IPS-20b (cell line): ENCODE results near the gene DCDC2.
"Not testable (repeated sequence)": the region's sequence is repeated elsewhere in the genome, so short reads cannot be mapped to it uniquely, and the experiment has no call there.

Experiments
- H3K27ac ChIP-seq: one replicate; pipeline ENCODE4 v1.5.1; 2013; ENCODE audit warnings: low read length
- H3K27me3 ChIP-seq: 2 replicates; pipeline ENCODE4 v1.6.1; 2013; ENCODE audit warnings: mild to moderate bottlenecking, low read length, inconsistent platforms; ENCODE audit not compliant: insufficient read depth
- H3K36me3 ChIP-seq: 2 replicates; pipeline ENCODE4 v1.6.1; 2013; ENCODE audit warnings: low read depth, mild to moderate bottlenecking, inconsistent platforms, low read length, moderate library complexity; ENCODE audit not compliant: insufficient read depth
- H3K4me1 ChIP-seq: 2 replicates; pipeline ENCODE4 v1.6.1; 2013; ENCODE audit warnings: mild to moderate bottlenecking, control low read depth, inconsistent platforms, low read length, moderate library complexity; ENCODE audit not compliant: insufficient read depth
- H3K4me3 ChIP-seq: 2 replicates; pipeline ENCODE4 v1.5.1; 2013; ENCODE audit warnings: mild to moderate bottlenecking, low read length, inconsistent platforms
- H3K9ac ChIP-seq: 2 replicates; pipeline ENCODE4 v1.6.1; 2013; ENCODE audit warnings: low read depth, mild to moderate bottlenecking, inconsistent platforms, low read length, moderate library complexity
- H3K9me3 ChIP-seq: 2 replicates; pipeline ENCODE4 v1.6.1; 2013; ENCODE audit warnings: mild to moderate bottlenecking, low read depth, low read length, inconsistent platforms; ENCODE audit not compliant: insufficient read depth

The DCDC2 gene

DNA sequence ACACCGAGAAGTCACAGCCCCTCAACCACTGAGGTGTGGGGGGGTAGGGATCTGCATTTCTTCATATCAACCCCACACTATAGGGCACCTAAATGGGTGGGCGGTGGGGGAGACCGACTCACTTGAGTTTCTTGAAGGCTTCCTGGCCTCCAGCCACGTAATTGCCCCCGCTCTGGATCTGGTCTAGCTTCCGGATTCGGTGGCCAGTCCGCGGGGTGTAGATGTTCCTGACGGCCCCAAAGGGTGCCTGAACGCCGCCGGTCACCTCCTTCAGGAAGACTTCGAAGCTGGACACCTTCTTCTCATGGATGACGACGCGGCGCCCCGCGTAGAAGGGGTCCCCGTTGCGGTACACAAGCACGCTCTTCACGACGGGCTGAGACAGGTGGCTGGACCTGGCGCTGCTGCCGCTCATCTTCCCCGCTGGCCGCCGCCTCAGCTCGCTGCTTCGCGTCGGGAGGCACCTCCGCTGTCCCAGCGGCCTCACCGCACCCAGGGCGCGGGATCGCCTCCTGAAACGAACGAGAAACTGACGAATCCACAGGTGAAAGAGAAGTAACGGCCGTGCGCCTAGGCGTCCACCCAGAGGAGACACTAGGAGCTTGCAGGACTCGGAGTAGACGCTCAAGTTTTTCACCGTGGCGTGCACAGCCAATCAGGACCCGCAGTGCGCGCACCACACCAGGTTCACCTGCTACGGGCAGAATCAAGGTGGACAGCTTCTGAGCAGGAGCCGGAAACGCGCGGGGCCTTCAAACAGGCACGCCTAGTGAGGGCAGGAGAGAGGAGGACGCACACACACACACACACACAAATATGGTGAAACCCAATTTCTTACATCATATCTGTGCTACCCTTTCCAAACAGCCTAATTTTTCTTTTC, at the start of gene DCDC2:
TSS of gene DCDC2 (minus strand) at position 724 of the 883 bp plus-strand sequence. CDS start at position 415, 309 bp downstream.
- H3K27me3 ChIP-seq: peaks cover 24% of the 10 kb centered on the region
- peaks cover 4% of the 10 kb centered on the region; the same call in 1 of the 2 replicates for H3K4me1 ChIP-seq
- no peak within 1 kb of the TSS; the same call in 1 of the 2 replicates for H3K9ac ChIP-seq
- H3K27ac ChIP-seq: no peak within 1 kb of the TSS
- no peaks in the 10 kb centered on the region for H3K9me3 ChIP-seq
- H3K4me3 ChIP-seq: peak within 1 kb of the TSS; percentile 68
- no peaks in the 10 kb centered on the region for H3K36me3 ChIP-seq

DNA sequence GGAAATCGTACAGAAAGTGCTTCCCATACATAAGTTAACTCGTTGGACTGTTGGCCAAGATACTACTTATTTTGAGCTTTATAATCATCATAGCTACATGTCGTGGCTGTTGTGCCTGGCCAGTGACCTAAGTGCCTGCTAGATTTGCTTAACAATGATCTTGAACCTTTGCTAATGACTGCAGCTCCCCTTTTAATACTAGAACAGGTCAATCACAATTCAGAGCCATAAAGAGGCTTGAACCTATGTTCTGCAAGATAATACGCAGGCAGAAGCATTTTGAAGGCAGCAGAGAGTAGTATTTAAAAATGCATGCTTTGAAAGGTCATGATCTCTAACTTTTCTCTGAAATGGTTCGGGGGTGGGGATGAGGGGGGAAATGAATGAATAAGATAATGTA, 47.4 kb upstream of the DCDC2 start:
- Histone ChIP-seq H3K9me3 (no peaks in the 10 kb centered on the region), H3K4me3 (peak overlapping the region; percentile 80), H3K27me3 (no peaks in the 10 kb centered on the region), H3K27ac (no peak overlapping the region), H3K36me3 (peaks cover 51% of the 10 kb centered on the region), H3K9ac (no peak overlapping the region), H3K4me1 (peaks cover 17% of the 10 kb centered on the region)

DNA sequence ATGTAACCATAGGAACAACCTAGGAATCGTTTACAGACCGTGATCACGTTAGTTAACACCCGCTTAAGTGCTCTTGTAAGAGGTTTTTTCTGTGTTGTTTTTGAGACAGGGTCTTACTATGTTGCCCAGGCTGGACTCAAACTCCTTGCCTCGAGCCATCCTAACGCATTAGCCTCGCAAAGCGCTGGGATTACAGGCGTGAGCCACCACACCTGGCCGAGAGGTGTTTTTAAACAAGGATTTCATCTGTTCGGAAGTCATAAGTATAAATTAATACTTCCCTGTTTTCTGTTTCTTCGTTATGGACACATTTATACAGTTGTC, 45.6 kb upstream of the DCDC2 start:
- Histone ChIP-seq H3K27ac (no peak overlapping the region), H3K9ac (peak overlapping the region; percentile 81), H3K4me1 (peaks cover 24% of the 10 kb centered on the region), H3K4me3 (peak overlapping the region; percentile 80), H3K9me3 (no peaks in the 10 kb centered on the region), H3K27me3 (no peaks in the 10 kb centered on the region), H3K36me3 (peaks cover 33% of the 10 kb centered on the region)

DNA sequence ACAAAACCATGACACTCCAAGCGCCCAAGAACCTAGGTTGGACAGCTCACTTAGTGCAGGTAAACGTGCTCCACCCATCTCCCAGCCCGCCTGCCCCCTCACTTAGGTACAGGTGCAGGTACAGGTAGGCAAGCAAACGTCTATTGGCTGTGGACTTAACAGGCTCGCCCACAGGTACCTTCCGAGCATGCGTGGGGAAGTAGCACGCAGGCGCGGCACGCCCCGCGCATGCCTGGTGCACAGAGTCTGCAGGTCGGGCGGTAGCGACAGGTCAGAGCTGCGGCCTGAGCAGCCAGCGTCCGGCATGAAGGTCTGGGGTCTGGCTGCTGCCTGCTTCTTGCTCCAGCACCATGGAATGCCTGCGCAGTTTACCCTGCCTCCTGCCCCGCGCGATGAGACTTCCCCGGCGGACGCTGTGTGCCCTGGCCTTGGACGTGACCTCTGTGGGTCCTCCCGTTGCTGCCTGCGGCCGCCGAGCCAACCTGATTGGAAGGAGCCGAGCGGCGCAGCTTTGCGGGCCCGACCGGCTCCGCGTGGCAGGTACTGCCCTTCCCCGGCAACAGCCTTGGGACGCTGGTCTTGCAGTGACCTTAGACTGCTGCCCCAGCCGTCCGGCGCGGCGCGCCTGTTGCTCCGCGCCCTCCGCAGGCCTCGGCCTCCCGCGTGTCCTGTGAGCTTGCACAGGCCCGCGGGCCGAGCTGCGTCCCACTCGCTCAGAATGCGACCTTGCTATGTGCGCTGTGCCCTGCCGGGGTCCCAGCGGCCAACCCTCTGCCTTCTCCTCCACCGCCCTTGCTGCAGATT, 45.0 kb upstream of the DCDC2 start, which contains the start of gene MRS2:
TSS of gene MRS2 (plus strand) at position 240 of the 804 bp plus-strand sequence. CDS start at position 351, 111 bp downstream.
- H3K27me3 ChIP-seq: no peaks in the 10 kb centered on the region
- peak within 1 kb of the TSS; percentile 60 for H3K27ac ChIP-seq
- no peaks in the 10 kb centered on the region for H3K9me3 ChIP-seq
- peak within 1 kb of the TSS; percentile 80 for H3K4me3 ChIP-seq
- peaks cover 28% of the 10 kb centered on the region for H3K36me3 ChIP-seq
- H3K9ac ChIP-seq: peak within 1 kb of the TSS; percentile 81
- H3K4me1 ChIP-seq: peaks cover 24% of the 10 kb centered on the region

DNA sequence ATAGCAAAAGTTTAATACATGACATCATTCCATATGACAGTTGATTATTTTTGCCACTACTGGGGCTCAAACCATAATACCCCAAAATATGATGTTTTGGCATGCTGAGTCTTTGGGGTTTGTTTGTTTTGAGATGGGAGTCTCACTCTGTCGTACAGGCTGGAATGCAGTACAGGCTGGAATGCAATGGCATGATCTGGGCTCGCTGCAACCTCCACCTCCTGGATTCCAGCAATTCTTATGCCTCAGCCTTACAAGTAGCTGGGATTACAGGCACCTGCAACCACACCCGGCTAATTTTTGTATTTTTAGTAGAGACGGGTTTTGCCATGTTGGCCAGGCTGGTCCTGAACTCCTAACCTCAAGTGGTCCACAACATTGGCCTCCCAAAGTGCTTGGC, 43.6 kb upstream of the DCDC2 start:
- peaks cover 18% of the 10 kb centered on the region for H3K36me3 ChIP-seq
- peak overlapping the region; percentile 80 for H3K4me3 ChIP-seq
- H3K9me3 ChIP-seq: peaks cover 9% of the 10 kb centered on the region
- peak overlapping the region; percentile 6 for H3K27ac ChIP-seq
- H3K9ac ChIP-seq: peak overlapping the region; percentile 81; the same call in 1 of the 2 replicates
- H3K4me1 ChIP-seq: peaks cover 24% of the 10 kb centered on the region
- no peaks in the 10 kb centered on the region for H3K27me3 ChIP-seq

DNA sequence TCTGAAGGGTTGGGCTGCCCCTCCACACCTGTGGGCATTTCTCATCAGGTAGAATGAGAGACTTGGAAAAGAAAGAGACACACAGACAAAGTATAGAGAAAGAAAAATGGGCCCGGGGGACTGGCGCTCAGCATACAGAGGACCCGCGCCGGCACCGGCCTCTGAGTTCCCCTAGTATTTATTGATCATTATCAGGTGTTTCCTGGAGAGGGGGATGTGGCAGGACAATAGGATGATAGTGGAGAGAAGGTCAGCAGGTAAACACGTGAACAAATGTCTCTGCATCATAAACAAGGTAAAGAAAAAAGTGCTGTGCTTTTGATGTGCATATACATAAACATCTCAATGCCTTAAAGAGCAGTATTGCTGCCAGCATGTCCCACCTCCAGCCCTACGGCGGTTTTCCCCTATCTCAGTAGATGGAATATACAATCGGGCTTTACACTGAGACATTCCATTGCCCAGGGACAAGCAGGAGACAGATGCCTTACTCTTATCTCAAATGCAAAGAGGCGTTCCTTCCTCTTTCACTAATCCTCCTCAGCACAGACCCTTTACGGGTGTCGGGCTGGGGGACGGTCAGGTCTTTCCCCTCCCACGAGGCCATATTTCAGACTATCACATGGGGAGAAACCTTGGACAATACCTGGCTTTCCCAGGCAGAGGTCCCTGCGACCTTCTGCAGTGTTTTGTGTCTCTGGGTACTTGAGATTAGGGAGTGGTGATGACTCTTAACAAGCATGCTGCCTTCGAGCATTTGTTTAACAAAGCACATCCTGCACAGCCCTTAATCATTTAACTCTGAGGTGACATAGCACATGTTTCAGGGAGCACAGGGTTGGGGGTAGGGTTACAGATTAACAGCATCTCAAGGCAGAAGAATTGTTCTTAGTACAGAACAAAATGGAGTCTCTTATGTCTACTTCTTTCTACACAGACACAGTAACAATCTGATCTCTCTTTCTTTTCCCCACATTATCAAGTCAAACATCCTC, 42.5 kb upstream of the DCDC2 start:
- H3K36me3 ChIP-seq, H3K27me3 ChIP-seq: not testable (repeated sequence)
- Histone ChIP-seq H3K27ac (peak overlapping the region; percentile 20), H3K4me3 (peak overlapping the region; percentile 80), H3K9me3 (peaks cover 16% of the 10 kb centered on the region), H3K9ac (peak overlapping the region; percentile 81), H3K4me1 (peaks cover 24% of the 10 kb centered on the region)

DNA sequence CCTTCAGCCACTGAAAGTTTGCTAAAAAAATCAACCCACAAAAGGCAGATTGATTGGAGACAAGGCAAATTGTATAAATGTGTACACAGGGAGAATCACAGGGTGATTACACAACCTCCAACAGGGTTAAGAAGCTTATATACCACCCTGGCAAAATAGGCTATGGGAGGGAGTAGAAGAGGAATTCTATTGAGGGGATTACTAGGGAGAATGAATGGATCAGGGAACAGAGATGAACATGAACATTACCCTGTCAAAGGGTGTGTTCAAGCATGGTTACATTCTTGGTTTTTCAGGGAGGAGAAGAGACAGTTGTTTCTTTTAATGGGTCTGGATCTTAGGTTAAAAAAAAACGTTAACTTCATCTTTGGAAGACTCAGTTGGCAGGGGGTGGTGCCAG, 39.8 kb upstream of the DCDC2 start:
- no peak overlapping the region for H3K4me3 ChIP-seq
- H3K36me3 ChIP-seq: 0 out of 2 replicates have a peak, but pooled peaks cover 5% of the 10 kb centered on the region
- H3K27me3 ChIP-seq: no peaks in the 10 kb centered on the region
- H3K27ac ChIP-seq: no peak overlapping the region
- peaks cover 24% of the 10 kb centered on the region for H3K4me1 ChIP-seq
- no peak overlapping the region for H3K9ac ChIP-seq
- peaks cover 16% of the 10 kb centered on the region for H3K9me3 ChIP-seq

DNA sequence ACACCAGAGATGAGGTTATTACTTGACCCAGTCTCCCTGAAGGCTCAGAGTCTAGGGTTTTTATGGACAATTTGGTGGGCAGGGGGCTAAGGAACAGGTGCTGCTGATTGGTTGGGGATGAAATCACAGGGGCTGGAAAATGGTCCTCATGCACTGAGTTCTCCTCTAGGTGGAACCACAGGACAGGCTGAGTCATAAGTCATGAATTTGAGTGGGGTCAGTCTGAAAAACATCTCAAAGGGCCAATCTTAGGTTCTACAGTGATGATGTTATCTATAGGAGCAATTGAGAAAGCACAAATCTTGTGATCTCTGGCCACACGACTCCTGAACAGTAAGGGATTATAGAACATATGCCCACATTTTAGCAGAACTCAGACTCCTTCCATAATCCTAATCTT, 39.0 kb upstream of the DCDC2 start:
- peaks cover 16% of the 10 kb centered on the region for H3K9me3 ChIP-seq
- H3K4me1 ChIP-seq: peaks cover 18% of the 10 kb centered on the region; the same call in 1 of the 2 replicates
- H3K36me3 ChIP-seq: 0 out of 2 replicates have a peak, but pooled peaks cover 5% of the 10 kb centered on the region
- no peak overlapping the region for H3K4me3 ChIP-seq
- H3K27ac ChIP-seq: no peak overlapping the region
- H3K27me3 ChIP-seq: no peaks in the 10 kb centered on the region
- no peak overlapping the region for H3K9ac ChIP-seq

DNA sequence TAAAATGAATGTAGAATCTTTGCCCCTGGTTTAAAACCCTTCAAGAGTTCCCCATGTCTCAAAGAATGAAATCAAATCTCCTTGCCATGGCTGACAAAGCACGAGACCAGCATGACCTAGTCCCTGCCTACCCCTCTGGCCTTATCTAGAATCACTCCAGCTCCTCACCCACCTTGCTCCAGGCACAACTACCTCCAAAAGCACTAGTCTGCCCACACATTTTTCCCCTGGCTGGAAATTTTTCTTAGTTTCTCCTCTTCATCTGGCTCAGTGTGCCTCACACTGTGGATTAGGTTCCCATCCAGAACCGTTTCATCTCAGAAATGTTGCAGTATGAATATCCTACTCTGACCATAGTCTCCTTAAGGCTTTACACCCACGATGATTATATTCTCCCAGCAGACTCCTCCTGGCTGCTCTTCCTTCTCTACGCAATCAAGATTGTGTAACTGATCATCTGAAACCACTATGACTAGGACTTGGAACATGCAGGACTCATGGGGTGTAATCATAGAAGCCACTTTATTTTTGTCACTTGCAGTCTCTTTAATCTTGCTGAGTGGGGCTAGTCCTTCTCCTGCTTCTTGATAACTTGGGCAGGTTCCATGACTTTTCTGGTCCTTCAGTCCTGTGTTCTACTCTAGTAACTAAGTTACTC, 37.0 kb upstream of the DCDC2 start:
- 0 out of 2 replicates have a peak, but pooled peaks cover 5% of the 10 kb centered on the region for H3K36me3 ChIP-seq
- H3K27me3 ChIP-seq: no peaks in the 10 kb centered on the region
- H3K4me3 ChIP-seq: no peak overlapping the region
- H3K9ac ChIP-seq: no peak overlapping the region
- H3K27ac ChIP-seq: no peak overlapping the region
- peaks cover 16% of the 10 kb centered on the region for H3K9me3 ChIP-seq
- H3K4me1 ChIP-seq: peaks cover 7% of the 10 kb centered on the region; the same call in 1 of the 2 replicates

DNA sequence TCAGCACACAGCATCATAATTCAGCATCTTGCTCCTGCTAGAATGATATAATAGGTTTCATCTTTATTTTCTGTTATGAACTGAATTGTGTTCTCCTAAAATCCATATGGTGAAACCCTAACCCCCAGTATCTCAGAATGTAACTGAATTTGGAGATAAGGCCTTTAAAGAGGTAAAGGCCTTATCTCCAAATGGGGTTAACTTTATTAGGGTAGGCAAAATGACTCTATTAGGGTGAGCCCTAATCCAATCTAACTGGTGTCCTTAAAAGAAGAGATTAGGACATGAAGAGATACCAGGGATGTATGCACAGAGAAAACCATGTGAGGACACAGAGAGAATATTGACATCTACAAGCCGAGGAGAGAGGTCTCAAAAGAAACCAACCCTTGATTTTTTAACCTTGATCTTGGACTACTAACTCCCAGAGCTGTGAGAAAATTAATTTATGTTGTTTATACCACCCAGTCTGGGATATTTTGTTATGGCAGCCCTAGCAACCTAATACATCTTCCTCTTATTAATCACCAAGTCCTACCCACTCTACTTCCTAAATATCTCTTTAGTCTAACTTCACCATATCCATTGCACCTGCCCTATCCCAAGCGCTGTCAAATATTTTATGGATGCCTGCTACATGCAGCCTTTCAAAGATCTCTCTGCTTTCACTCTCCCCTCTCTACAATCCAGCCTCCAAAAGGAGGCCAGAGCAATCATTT, 36.4 kb upstream of the DCDC2 start:
- Histone ChIP-seq H3K27ac (no peak overlapping the region), H3K4me1 (peaks cover under 1% of the 10 kb centered on the region; the same call in 1 of the 2 replicates), H3K36me3 (0 out of 2 replicates have a peak, but pooled peaks cover 5% of the 10 kb centered on the region), H3K4me3 (no peak overlapping the region), H3K27me3 (no peaks in the 10 kb centered on the region), H3K9me3 (peaks cover 16% of the 10 kb centered on the region), H3K9ac (no peak overlapping the region)
